ENCODE measurements around the gene LEPROT.
"Not testable (repeated sequence)": the region's sequence is repeated elsewhere in the genome, so short reads cannot be mapped to it uniquely, and the experiment has no call there.

The LEPROT gene

GRCh38 chr1:65443647-65444046 lies 23.2 kb downstream of the LEPROT start:
- Histone ChIP-seq H3K27ac (ENCODE audit: low read depth, low read length) (no peak overlapping the region), H3K9ac (ENCODE audit: low read length) (no peak overlapping the region), H2BK5ac (ENCODE audit: low read length) (no peak overlapping the region), H3K4me3 (ENCODE audit: low read length) (no peak overlapping the region), H2BK120ac (ENCODE audit: low read depth, low read length) (no peak overlapping the region), H3K79me2 (ENCODE audit: control insufficient read depth, insufficient read depth, low read length) (no peaks in the 10 kb centered on the region), H3K4me1 (ENCODE audit: control insufficient read depth, low read depth, low read length) (peaks cover 2% of the 10 kb centered on the region), H3K4me2 (ENCODE audit: low read length) (no peak overlapping the region), H3K27me3 (ENCODE audit: insufficient read depth, low read length, poor library complexity) (no peaks in the 10 kb centered on the region), H3K4ac (ENCODE audit: low read depth, low read length) (no peak overlapping the region), H2BK15ac (replicated peaks; ENCODE audit: low read depth) (no peak overlapping the region), H3K56ac (ENCODE audit: low read length) (no peak overlapping the region), H4K5ac (ENCODE audit: low read length) (no peak overlapping the region), H4K8ac (ENCODE audit: low read depth, low read length) (no peak overlapping the region), H3K23ac (ENCODE audit: low read length) (no peak overlapping the region), H3K79me1 (ENCODE audit: low read length) (no peaks in the 10 kb centered on the region), H3K18ac (ENCODE audit: low read length) (no peak overlapping the region), H3K36me3 (ENCODE audit: control insufficient read depth, insufficient read depth, low read length) (no peaks in the 10 kb centered on the region), H2AK5ac (ENCODE audit: low read length) (no peak overlapping the region)
- no peak for DNase-seq
- WGBS (ENCODE audit: extremely low coverage, insufficient coverage, low lambda C conversion rate), result no CpG with 5 or more reads among the region's 2 CpGs

GRCh38 chr1:65444128-65444640 lies 23.7 kb downstream of the LEPROT start:
- Histone ChIP-seq H2BK5ac (ENCODE audit: low read length) (no peak overlapping the region), H2BK15ac (replicated peaks; ENCODE audit: low read depth) (no peak overlapping the region), H3K23ac (ENCODE audit: low read length) (no peak overlapping the region), H3K9ac (ENCODE audit: low read length) (no peak overlapping the region), H3K4ac (ENCODE audit: low read depth, low read length) (no peak overlapping the region), H3K4me2 (ENCODE audit: low read length) (no peak overlapping the region), H2BK120ac (ENCODE audit: low read depth, low read length) (no peak overlapping the region), H3K36me3 (ENCODE audit: control insufficient read depth, insufficient read depth, low read length) (no peaks in the 10 kb centered on the region), H2AK5ac (ENCODE audit: low read length) (no peak overlapping the region), H4K5ac (ENCODE audit: low read length) (no peak overlapping the region), H3K27ac (ENCODE audit: low read depth, low read length) (no peak overlapping the region), H3K4me3 (ENCODE audit: low read length) (no peak overlapping the region), H4K8ac (ENCODE audit: low read depth, low read length) (no peak overlapping the region), H3K79me1 (ENCODE audit: low read length) (no peaks in the 10 kb centered on the region), H3K4me1 (ENCODE audit: control insufficient read depth, low read depth, low read length) (peaks cover 2% of the 10 kb centered on the region), H3K56ac (ENCODE audit: low read length) (no peak overlapping the region), H3K79me2 (ENCODE audit: control insufficient read depth, insufficient read depth, low read length) (no peaks in the 10 kb centered on the region), H3K18ac (ENCODE audit: low read length) (no peak overlapping the region), H3K27me3 (ENCODE audit: insufficient read depth, low read length, poor library complexity) (no peaks in the 10 kb centered on the region)
- no CpG with 5 or more reads among the region's 5 CpGs for WGBS (ENCODE audit: extremely low coverage, insufficient coverage, low lambda C conversion rate)
- DNase-seq, result no peak

GRCh38 chr1:65445837-65446236 lies 25.4 kb downstream of the LEPROT start:
- no peak overlapping the region for H3K4me2 ChIP-seq (ENCODE audit: low read length)
- no peak for DNase-seq

GRCh38 chr1:65449214-65449823 lies 28.9 kb downstream of the LEPROT start:
- H3K4me2 ChIP-seq (ENCODE audit: low read length), result no peak overlapping the region
- DNase-seq, result no peak
- H3K9ac ChIP-seq (ENCODE audit: low read length), result no peak overlapping the region
- H3K18ac ChIP-seq (ENCODE audit: low read length), result no peak overlapping the region
- H2BK5ac ChIP-seq (ENCODE audit: low read length), result no peak overlapping the region
- no peaks in the 10 kb centered on the region for H3K4me1 ChIP-seq (ENCODE audit: control insufficient read depth, low read depth, low read length)
- H3K79me2 ChIP-seq (ENCODE audit: control insufficient read depth, insufficient read depth, low read length), result no peaks in the 10 kb centered on the region
- H3K36me3 ChIP-seq (ENCODE audit: control insufficient read depth, insufficient read depth, low read length), result no peaks in the 10 kb centered on the region
- H2BK15ac ChIP-seq (replicated peaks; ENCODE audit: low read depth), result no peak overlapping the region
- no peak overlapping the region for H3K56ac ChIP-seq (ENCODE audit: low read length)
- H4K5ac ChIP-seq (ENCODE audit: low read length), result no peak overlapping the region
- no peaks in the 10 kb centered on the region for H3K79me1 ChIP-seq (ENCODE audit: low read length)
- no peak overlapping the region for H3K4ac ChIP-seq (ENCODE audit: low read depth, low read length)
- WGBS (ENCODE audit: extremely low coverage, insufficient coverage, low lambda C conversion rate), result no CpG with 5 or more reads among the region's 4 CpGs
- H2BK120ac ChIP-seq (ENCODE audit: low read depth, low read length), result no peak overlapping the region
- H3K23ac ChIP-seq (ENCODE audit: low read length), result no peak overlapping the region
- no peaks in the 10 kb centered on the region for H3K27me3 ChIP-seq (ENCODE audit: insufficient read depth, low read length, poor library complexity)
- no peak overlapping the region for H4K8ac ChIP-seq (ENCODE audit: low read depth, low read length)
- no peak overlapping the region for H2AK5ac ChIP-seq (ENCODE audit: low read length)
- H3K27ac ChIP-seq (ENCODE audit: low read depth, low read length), result no peak overlapping the region
- H3K4me3 ChIP-seq (ENCODE audit: low read length), result no peak overlapping the region

More at GRCh38 chr1:65445837-65446236, 25.4 kb downstream of the LEPROT start:
- no peak overlapping the region for H3K9ac ChIP-seq (ENCODE audit: low read length)
- no peak overlapping the region for H3K23ac ChIP-seq (ENCODE audit: low read length)
- H3K79me1 ChIP-seq (ENCODE audit: low read length), result no peaks in the 10 kb centered on the region
- H3K56ac ChIP-seq (ENCODE audit: low read length), result no peak overlapping the region
- no peak overlapping the region for H2BK15ac ChIP-seq (replicated peaks; ENCODE audit: low read depth)
- H3K4me3 ChIP-seq (ENCODE audit: low read length), result no peak overlapping the region
- no CpG with 5 or more reads among the region's 1 CpG for WGBS (ENCODE audit: extremely low coverage, insufficient coverage, low lambda C conversion rate)
- no peaks in the 10 kb centered on the region for H3K79me2 ChIP-seq (ENCODE audit: control insufficient read depth, insufficient read depth, low read length)
- no peak overlapping the region for H2BK120ac ChIP-seq (ENCODE audit: low read depth, low read length)
- H3K18ac ChIP-seq (ENCODE audit: low read length), result no peak overlapping the region
- no peak overlapping the region for H3K4ac ChIP-seq (ENCODE audit: low read depth, low read length)
- H3K36me3 ChIP-seq (ENCODE audit: control insufficient read depth, insufficient read depth, low read length), result no peaks in the 10 kb centered on the region
- H3K27ac ChIP-seq (ENCODE audit: low read depth, low read length), result no peak overlapping the region
- no peak overlapping the region for H4K5ac ChIP-seq (ENCODE audit: low read length)
- no peak overlapping the region for H4K8ac ChIP-seq (ENCODE audit: low read depth, low read length)
- peaks cover 2% of the 10 kb centered on the region for H3K4me1 ChIP-seq (ENCODE audit: control insufficient read depth, low read depth, low read length)
- no peak overlapping the region for H2AK5ac ChIP-seq (ENCODE audit: low read length)
- no peaks in the 10 kb centered on the region for H3K27me3 ChIP-seq (ENCODE audit: insufficient read depth, low read length, poor library complexity)
- H2BK5ac ChIP-seq (ENCODE audit: low read length), result no peak overlapping the region

GRCh38 chr1:65455678-65456077 lies 35.2 kb downstream of the LEPROT start:
- not testable (repeated sequence) for H3K79me1 ChIP-seq (ENCODE audit: low read length); H3K27ac ChIP-seq (ENCODE audit: low read depth, low read length); H3K27me3 ChIP-seq (ENCODE audit: insufficient read depth, low read length, poor library complexity); H2BK5ac ChIP-seq (ENCODE audit: low read length); H3K4me3 ChIP-seq (ENCODE audit: low read length); H3K79me2 ChIP-seq (ENCODE audit: control insufficient read depth, insufficient read depth, low read length); H3K9ac ChIP-seq (ENCODE audit: low read length); H3K4me2 ChIP-seq (ENCODE audit: low read length); DNase-seq; H4K5ac ChIP-seq (ENCODE audit: low read length); H3K4me1 ChIP-seq (ENCODE audit: control insufficient read depth, low read depth, low read length); H3K56ac ChIP-seq (ENCODE audit: low read length); H3K36me3 ChIP-seq (ENCODE audit: control insufficient read depth, insufficient read depth, low read length); H2AK5ac ChIP-seq (ENCODE audit: low read length); H3K18ac ChIP-seq (ENCODE audit: low read length); H3K4ac ChIP-seq (ENCODE audit: low read depth, low read length); H2BK15ac ChIP-seq (replicated peaks; ENCODE audit: low read depth); H2BK120ac ChIP-seq (ENCODE audit: low read depth, low read length); H3K23ac ChIP-seq (ENCODE audit: low read length); H4K8ac ChIP-seq (ENCODE audit: low read depth, low read length)
- no CpG with 5 or more reads among the region's 10 CpGs for WGBS (ENCODE audit: extremely low coverage, insufficient coverage, low lambda C conversion rate)

GRCh38 chr1:65456481-65456880 lies 36.0 kb downstream of the LEPROT start:
- Histone ChIP-seq H3K23ac (ENCODE audit: low read length) (no peak overlapping the region), H3K4ac (ENCODE audit: low read depth, low read length) (no peak overlapping the region), H3K4me2 (ENCODE audit: low read length) (no peak overlapping the region), H3K27me3 (ENCODE audit: insufficient read depth, low read length, poor library complexity) (no peaks in the 10 kb centered on the region), H3K56ac (ENCODE audit: low read length) (no peak overlapping the region), H2BK5ac (ENCODE audit: low read length) (no peak overlapping the region), H4K8ac (ENCODE audit: low read depth, low read length) (no peak overlapping the region), H2BK120ac (ENCODE audit: low read depth, low read length) (no peak overlapping the region), H3K18ac (ENCODE audit: low read length) (no peak overlapping the region), H3K4me1 (ENCODE audit: control insufficient read depth, low read depth, low read length) (peaks cover 4% of the 10 kb centered on the region), H3K79me2 (ENCODE audit: control insufficient read depth, insufficient read depth, low read length) (no peaks in the 10 kb centered on the region), H3K4me3 (ENCODE audit: low read length) (no peak overlapping the region), H2AK5ac (ENCODE audit: low read length) (no peak overlapping the region), H3K79me1 (ENCODE audit: low read length) (no peaks in the 10 kb centered on the region), H4K5ac (ENCODE audit: low read length) (no peak overlapping the region), H3K27ac (ENCODE audit: low read depth, low read length) (no peak overlapping the region), H3K9ac (ENCODE audit: low read length) (no peak overlapping the region), H3K36me3 (ENCODE audit: control insufficient read depth, insufficient read depth, low read length) (no peaks in the 10 kb centered on the region), H2BK15ac (replicated peaks; ENCODE audit: low read depth) (no peak overlapping the region)
- no peak for DNase-seq

Measured in mesendoderm (in vitro differentiated cells).